Eye (tissue), 1 donor: ENCODE measurements around the gene SPIN1.
"Not testable (repeated sequence)": the region's sequence is repeated elsewhere in the genome, so short reads cannot be mapped to it uniquely, and the experiment has no call there.

Experiments
- DNase-seq: peaks from one replicate; pipeline ENCODE4 v3.0.0-alpha.2; 2015

SPIN1 gene

GRCh38 chr9:88388203-88388885 lies at the start of gene SPIN1:
TSS of gene SPIN1 (plus strand) at chr9:88388444. CDS start at chr9:88426540, 38,096 bp downstream.
- DNase-seq = peak; percentile 94

- peak; percentile 42 for DNase-seq
Observed at GRCh38 chr9:88339317-88339716, 48.9 kb upstream of the SPIN1 start.

- no peak for DNase-seq
Observed at GRCh38 chr9:88342246-88342645, 46.0 kb upstream of the SPIN1 start.

GRCh38 chr9:88344013-88344412 lies 44.2 kb upstream of the SPIN1 start:
- no peak for DNase-seq

- DNase-seq = not testable (repeated sequence)
Observed at GRCh38 chr9:88350354-88350753, 37.9 kb upstream of the SPIN1 start.

GRCh38 chr9:88355166-88355565 lies 33.1 kb upstream of the SPIN1 start:
- DNase-seq = no peak

GRCh38 chr9:88357250-88357649 lies 31.0 kb upstream of the SPIN1 start:
- DNase-seq = not testable (repeated sequence)

GRCh38 chr9:88358723-88359122 lies 29.5 kb upstream of the SPIN1 start:
- no peak for DNase-seq

GRCh38 chr9:88359974-88360373 lies 28.3 kb upstream of the SPIN1 start:
- no peak for DNase-seq

GRCh38 chr9:88362681-88363080 lies 25.6 kb upstream of the SPIN1 start:
- DNase-seq = no peak

GRCh38 chr9:88363661-88364060 lies 24.6 kb upstream of the SPIN1 start:
- DNase-seq = no peak

- no peak for DNase-seq
Observed at GRCh38 chr9:88364706-88365105, 23.5 kb upstream of the SPIN1 start.

- DNase-seq = no peak
Observed at GRCh38 chr9:88370346-88370745, 17.9 kb upstream of the SPIN1 start.

GRCh38 chr9:88372103-88372654 lies 16.1 kb upstream of the SPIN1 start:
- DNase-seq = no peak

GRCh38 chr9:88373045-88373444 lies 15.2 kb upstream of the SPIN1 start:
- no peak for DNase-seq

- DNase-seq = no peak
Observed at GRCh38 chr9:88378317-88378716, 9.9 kb upstream of the SPIN1 start.

- no peak for DNase-seq
Observed at GRCh38 chr9:88379352-88379751, 8.9 kb upstream of the SPIN1 start.

- no peak for DNase-seq
Observed at GRCh38 chr9:88380118-88380517, 8.1 kb upstream of the SPIN1 start.

- not testable (repeated sequence) for DNase-seq
Observed at GRCh38 chr9:88381322-88381721, 6.9 kb upstream of the SPIN1 start.

GRCh38 chr9:88383176-88383575 lies 5.1 kb upstream of the SPIN1 start:
- no peak for DNase-seq

- DNase-seq = not testable (repeated sequence)
Observed at GRCh38 chr9:88386137-88386536, 2.1 kb upstream of the SPIN1 start.

GRCh38 chr9:88387036-88387551 lies 1.1 kb upstream of the SPIN1 start:
- DNase-seq = no peak

- DNase-seq = peak; percentile 90
Observed at GRCh38 chr9:88387552-88388202, 567 bp upstream of the SPIN1 start.
